Gastrocnemius medialis (tissue), 4 donors: ENCODE results near the gene RPL28.

ENCODE experiments used
- CTCF ChIP-seq, 5 experiments: fragments of 450-650 bp in 3 of 5; fragments of 200-600 bp in 2 of 5; sonication (generic) in 2 of 5; IDR thresholded peaks in 4 of 5; conservative IDR thresholded peaks in 1 of 5; 1 replicate in 4 of 5; 2 replicates in 1 of 5; pipeline ENCODE4 v1.5.1; 2016 to 2019; ENCODE audit warnings: antibody characterized with exemption in 5 of 5, mild to moderate bottlenecking in 3 of 5, moderate library complexity in 3 of 5
- POLR2A ChIP-seq, 2 donors: fragments of 450-650 bp; IDR thresholded peaks; one replicate each; pipeline ENCODE4 v1.6.1; 2017; ENCODE audit warnings: antibody characterized with exemption in 2 of 2, mild to moderate bottlenecking in 2 of 2, moderate library complexity in 2 of 2

- TF ChIP-seq POLR2A (IDR thresholded peaks at IDR 0.05): no peak
- no peak for TF ChIP-seq CTCF (IDR thresholded peaks at IDR 0.05 in 4 of 5, conservative IDR thresholded peaks at IDR 0.05 in 1 of 5)
Observed at GRCh38 chr19:55373993-55374757, 11.6 kb upstream of the RPL28 start.
